ENCODE results near the gene SLC17A4.

The SLC17A4 gene

GRCh38 chr6:25750906-25751305, 3.6 kb upstream of the SLC17A4 start:
- no peak for DNase-seq

- DNase-seq, result no peak
Observed at GRCh38 chr6:25753079-25753478, 1.5 kb upstream of the SLC17A4 start.

DNA sequence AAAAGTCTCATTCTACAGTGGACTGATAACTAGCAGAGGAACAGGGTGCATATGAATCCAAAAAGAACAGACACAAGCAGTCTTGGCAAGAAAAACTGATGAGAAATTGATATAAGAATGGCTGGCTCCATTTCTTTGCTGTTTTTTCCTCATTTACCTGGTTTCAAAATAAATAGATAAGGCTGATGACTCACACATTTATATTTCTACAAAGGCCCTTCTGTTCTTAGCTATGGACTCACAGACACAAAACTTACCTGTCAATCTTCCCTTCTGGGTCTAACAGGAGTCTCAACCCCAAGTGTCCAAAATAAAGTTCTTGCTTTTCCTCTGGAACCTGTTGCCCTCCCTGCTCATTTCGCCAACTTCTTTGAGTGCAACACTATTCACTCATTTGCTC, 941 bp downstream of the SLC17A4 start:
- DNase-seq, result no peak

GRCh38 chr6:25756382-25757363, 2.1 kb downstream of the SLC17A4 start:
- DNase-seq, result no peak

DNA sequence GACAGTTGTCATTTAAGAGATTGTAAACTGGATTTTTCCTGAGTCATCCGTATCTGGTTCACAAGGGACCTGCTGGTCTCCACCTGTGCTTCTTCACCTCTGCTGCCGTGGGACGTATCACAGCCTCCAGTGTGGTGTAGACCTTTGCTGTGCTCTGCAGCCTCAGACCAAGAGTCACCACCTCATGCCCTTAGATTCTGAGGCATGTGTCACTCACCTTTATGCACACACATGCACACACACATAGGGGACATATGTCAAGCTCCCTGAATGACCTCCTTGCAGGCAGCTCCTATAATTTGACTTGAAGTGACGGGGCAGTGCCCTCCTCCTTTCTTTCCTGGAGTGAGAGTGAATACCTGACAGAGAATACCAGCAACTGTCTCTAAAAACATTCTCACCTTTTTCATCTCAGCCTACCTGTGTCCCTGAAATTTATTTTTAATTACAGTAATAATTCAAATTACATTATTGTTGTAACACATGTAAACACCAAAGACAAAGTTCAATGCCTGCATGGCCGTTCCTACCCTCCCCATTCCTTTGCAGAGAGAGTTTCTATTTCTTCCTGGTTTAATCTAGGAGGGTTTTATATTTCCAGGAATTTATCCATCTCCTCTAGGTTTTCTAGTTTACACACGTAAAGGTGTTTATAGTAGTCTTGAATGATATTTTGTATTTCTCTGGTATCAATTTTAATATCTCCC, 3.5 kb downstream of the SLC17A4 start:
- no peak for DNase-seq

DNA sequence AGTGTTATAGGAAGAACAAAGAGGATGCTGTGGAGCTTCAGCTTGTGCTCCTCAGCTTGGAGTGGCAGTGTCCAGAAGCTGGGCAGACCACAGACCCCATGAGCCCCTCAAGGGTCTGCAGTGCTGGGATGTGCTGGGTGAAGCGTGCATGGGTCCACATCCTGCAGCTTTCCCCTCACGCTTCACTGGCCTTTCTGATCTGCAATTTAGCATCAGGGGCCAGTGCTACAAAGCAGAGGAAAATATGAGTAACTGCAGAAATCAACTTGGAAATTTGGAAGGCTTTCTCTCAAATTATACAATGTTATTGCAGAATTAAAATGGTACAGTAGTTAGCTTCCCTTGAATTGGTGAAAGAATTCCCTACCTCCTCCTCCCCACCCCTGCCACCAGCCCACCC, 10.1 kb downstream of the SLC17A4 start:
- no peak for DNase-seq

DNA sequence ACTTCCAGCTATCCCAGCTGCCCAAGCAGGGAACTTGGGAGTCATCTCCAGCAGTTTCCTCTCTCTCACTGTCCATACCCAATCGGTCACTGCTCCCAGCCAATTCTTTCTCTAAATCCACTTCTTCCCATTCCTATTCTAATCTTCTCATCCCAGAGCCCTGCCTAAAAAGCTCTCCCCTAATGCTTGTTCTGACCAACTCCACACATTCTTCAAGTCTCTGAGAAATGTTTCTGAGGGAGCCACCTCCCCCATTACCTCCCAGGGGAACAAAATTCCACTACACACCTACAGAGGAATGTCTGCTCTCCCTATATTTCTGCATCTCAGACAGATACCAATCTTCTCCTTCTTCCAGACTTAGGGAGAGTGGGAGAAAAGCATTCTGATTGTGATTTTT, 14.0 kb downstream of the SLC17A4 start:
- no peak for DNase-seq

GRCh38 chr6:25769983-25770382, 15.4 kb downstream of the SLC17A4 start:
- no peak for DNase-seq

GRCh38 chr6:25774120-25774715, 19.7 kb downstream of the SLC17A4 start:
- no peak for DNase-seq

GRCh38 chr6:25777031-25777430, 22.5 kb downstream of the SLC17A4 start:
- no peak for DNase-seq

DNA sequence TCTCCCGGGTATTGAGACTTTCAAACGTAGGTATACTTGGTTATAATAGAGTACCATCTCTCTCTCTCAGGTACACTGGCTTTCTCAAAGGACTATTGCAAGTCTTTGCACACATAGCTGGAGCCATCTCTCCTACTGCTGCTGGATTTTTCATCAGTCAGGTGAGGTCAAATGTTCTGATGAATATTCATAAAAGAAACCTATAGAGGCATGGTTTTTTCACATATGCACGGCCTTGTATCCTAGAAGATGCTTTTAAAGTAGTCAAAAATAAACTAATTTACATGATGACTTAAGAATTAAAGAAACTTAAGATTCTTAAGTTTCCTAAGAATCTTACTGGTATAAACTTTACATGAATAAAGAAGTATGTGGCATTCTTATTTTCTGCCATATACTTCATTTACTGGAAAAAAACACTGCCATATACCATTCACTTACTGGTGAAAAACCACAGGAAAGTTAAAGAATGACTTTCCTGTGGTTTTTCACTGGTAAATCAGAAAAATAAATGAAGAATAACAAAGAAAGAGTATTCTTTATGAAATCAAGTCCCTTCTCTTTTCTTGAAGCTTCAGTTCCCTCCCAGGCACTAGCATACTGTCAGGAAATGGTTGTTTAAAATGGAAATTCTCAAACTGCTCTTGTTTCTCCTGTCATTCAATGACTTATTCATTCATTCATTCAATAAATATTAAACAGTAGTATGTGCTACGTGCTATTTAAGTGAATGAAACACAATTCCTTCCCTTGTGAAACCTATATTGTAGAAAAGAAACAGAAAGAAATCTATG, 23.5 kb downstream of the SLC17A4 start:
- DNase-seq, result no peak

DNA sequence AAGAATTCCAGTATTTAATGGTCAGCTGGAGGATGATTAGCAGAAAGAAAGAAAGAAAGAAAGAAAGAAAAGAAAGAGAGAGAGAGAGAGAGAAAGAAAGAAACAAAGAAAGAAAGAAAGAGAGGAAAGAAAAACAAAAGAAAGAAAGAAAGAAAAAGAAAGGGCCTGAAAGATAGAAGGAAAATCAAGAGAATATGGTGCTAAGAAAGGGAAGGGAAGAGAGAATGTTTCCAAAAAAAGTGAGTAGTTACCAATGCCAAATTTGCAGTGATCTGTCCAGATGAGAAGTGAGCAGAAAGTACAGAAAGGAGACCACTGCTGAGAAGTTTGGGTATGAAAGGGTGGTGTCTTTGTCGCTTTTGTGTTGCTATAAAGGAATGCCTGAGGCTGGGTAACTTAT, 26.6 kb downstream of the SLC17A4 start:
- no peak for DNase-seq

DNA sequence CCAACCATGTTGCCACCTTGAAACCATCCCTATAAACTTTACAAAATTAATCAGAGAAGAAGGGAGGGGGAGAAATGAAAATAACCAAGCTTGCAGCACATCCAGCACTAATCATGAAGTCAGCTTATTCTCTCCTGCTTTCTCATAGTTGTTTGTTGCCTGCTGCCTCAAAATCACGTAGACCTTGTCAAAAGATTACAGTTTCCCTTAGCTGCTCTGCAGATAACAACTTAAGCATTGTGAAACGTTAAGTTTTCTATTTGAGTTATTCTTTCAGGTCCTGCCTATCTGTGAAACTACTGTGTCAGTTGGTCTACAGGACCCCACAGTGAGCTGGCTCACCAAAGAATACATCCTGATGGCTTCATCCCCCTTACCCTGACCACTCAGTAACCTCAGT, 32.9 kb downstream of the SLC17A4 start:
- no peak for DNase-seq

- DNase-seq, result peak; percentile 53
Observed at GRCh38 chr6:25788305-25788922, 33.9 kb downstream of the SLC17A4 start.

DNA sequence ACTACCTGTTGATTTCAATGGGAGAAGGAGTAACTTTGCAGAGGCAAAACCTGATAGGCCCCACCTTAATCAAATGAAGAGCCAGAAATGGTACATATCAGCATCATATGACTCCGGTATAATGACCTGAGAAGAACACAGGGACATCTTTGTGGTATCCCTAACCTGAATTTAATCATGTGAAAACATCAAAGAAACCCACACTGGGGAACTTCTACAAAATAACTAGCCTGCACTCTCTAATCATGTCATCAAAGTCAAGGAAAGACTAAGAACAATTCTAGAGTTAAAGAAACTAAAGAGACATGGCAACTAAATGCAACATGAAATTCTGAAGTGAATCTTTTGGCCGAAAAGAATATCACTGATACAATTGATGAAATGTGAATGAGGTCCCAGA, 34.9 kb downstream of the SLC17A4 start:
- DNase-seq, result no peak

- DNase-seq, result no peak
Observed at GRCh38 chr6:25792016-25792415, 37.5 kb downstream of the SLC17A4 start.

DNA sequence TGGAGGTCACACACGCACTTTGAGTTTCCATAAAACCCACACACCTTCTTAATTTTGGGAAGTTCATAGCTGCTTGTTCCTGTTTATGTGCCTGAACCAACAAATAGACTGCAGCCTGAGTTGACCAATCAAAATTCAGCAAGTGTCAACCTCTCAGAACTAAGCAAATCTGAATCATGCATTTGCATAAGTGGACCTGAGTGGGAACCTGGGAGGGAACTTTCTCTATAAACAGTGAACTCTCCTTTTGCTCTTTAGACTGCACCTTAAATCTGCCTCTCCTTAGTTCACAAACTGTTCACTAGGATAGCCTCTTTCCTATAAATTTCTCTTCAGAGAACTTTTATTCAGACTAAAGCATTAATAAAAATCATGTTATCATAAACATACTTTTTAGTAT, 39.4 kb downstream of the SLC17A4 start:
- DNase-seq, result no peak

- no peak for DNase-seq
Observed at GRCh38 chr6:25794784-25795183, 40.2 kb downstream of the SLC17A4 start.

DNA sequence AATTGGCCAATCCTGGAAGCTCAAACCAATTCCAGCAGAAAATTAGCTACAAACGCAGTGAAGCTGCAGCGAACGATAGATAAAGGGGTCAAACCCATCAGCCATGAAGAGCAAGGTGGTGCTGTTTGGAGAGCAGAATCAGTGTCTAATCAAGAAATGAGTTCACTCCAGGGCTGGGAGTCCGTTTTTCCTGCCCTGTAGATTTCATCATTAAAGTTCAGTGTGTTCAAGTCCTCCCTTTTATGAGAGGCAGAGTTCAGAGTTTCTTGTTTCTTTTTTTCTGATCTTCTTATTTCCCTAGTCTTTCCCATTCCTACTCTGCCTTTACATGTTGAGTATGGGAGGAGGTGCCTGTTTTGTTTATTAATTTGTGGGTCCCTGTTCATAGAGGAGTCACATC, 46.9 kb downstream of the SLC17A4 start:
- no peak for DNase-seq

GRCh38 chr6:25804804-25805203, 50.3 kb downstream of the SLC17A4 start:
- DNase-seq, result no peak

DNA sequence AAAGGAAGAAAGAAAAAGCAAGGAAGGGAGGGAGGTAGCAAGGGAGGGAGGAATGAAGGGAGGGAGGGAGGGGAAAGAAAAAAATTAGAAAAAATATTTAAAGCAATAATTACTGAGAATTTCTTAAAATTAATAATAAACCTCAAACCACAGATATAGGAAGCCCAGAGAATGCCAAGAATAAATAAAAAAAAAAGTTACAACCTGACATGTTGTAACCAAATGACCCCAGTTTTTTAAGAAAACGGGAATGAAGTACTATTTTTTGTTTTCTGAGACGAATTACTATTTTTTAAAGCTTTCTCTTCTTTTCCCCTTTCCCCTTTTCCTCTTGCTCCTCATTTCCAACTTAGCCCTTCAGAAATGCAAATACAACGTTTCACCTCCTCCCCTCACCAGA, 60.7 kb downstream of the SLC17A4 start:
- DNase-seq, result no peak

DNA sequence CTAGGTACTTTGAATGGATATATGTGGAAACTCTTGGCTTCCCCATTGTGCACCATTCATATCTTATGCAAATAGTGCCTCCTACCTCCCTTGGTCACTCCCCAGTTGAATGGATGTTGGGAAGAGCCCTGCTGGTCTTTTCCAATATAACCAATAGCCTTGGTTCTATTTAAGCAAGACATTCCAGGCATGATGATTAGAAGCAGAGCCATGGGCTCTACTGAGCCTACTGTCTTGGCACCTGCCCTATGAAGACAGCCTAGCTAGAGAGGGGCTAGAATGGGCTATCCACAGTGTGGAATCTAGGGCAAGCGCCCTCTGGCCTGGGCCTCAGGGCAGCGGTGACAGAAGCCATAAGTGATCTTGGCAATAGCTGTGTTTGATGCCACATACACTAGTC, 61.7 kb downstream of the SLC17A4 start:
- DNase-seq, result no peak

DNA sequence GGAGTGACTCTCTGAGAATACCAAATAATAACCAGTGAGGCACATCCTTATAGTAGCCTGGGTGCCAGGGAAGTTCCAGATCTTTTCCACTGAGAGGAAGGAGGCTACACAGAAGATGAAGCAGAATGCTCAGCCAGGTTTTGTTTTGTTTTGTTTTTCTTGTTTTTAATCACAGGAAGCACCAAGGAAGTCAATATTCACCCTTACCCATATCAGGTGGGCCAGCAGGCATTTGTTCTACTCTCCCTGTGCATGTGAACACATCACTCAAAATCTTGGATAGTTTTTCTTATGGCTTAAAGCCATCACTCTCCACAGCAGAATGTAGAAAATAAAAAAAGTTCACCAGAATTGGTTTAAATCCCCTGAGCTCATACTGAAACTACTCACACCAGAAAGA, 66.8 kb downstream of the SLC17A4 start:
- no peak for DNase-seq

Measured in stimulated activated CD4-positive, alpha-beta T cell treated with anti-CD3 and anti-CD28 coated beads, Interleukin-4, amount 100 ng/mL, for 24 hours (primary cell).